Measurements from ENCODE around the gene BARD1. TPM values are rescaled to one million over a fixed set of nuclear protein-coding genes. Genes with fewer than 3 reads are reported as not detected.

BARD1 gene
- total and polyA plus RNA-seq, 2 of the 13 experiments (the other 11 are each of a cell fraction or from before 2014, with no cell fraction given), result 5.3 to 30.4 TPM

DNA sequence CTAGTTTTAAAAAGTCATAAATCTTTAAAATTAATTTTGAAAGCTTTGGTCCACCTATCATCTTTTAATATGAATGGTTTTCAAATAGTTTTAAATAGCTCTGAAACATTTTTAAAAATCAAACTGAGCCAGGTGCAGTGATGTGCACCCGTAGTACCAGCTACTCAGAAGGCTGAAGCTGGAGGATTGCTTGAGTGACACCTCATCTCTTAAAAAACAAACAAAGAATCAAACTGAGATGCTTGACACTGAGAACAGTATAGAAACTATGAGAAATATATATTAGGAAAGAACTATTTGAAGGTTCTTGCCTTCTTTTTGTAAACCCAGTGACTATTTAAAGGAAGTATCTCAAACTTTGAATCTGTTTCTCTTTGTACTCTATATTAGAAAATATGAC lies 67.4 kb downstream of the BARD1 start (continued):
- TF ChIP-seq, protein P1, sequence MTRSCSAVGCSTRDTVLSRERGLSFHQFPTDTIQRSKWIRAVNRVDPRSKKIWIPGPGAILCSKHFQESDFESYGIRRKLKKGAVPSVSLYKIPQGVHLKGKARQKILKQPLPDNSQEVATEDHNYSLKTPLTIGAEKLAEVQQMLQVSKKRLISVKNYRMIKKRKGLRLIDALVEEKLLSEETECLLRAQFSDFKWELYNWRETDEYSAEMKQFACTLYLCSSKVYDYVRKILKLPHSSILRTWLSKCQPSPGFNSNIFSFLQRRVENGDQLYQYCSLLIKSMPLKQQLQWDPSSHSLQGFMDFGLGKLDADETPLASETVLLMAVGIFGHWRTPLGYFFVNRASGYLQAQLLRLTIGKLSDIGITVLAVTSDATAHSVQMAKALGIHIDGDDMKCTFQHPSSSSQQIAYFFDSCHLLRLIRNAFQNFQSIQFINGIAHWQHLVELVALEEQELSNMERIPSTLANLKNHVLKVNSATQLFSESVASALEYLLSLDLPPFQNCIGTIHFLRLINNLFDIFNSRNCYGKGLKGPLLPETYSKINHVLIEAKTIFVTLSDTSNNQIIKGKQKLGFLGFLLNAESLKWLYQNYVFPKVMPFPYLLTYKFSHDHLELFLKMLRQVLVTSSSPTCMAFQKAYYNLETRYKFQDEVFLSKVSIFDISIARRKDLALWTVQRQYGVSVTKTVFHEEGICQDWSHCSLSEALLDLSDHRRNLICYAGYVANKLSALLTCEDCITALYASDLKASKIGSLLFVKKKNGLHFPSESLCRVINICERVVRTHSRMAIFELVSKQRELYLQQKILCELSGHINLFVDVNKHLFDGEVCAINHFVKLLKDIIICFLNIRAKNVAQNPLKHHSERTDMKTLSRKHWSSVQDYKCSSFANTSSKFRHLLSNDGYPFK (CRISPR knock-in tag; IDR thresholded peaks at IDR 0.05; ENCODE audit: borderline replicate concordance), result no peak
- no peak for TF ChIP-seq FOXJ3 (CRISPR knock-in tag; IDR thresholded peaks at IDR 0.05; ENCODE audit: borderline replicate concordance)

DNA sequence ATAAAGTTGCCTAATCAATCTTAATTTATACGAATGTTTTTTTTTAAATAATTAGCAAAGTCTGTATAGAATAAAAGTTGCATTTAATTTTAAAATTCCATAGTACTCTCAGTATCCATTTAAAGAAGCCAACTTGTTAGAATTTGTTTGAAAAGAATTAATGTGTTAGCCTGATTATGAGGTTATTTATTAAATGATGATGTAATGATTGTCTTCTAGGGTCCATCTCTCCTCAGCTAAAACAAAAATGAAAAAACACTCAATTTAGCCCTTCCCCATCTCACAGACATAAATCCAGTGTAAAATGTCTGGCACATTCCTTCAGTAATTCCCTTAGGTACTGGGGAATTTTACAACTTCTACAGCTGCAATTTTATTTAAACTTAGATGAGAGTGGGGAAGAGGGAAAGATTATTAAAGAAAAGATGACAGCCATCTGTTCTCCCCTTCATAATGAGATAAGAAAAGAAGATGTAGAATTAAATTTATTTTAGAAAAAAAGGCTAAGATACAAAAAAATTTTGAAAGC lies 68.6 kb downstream of the BARD1 start:
- Histone ChIP-seq H3K79me2 (ENCODE audit: insufficient read depth, low read length) (no peaks in the 10 kb centered on the region), H3K4me1 (ENCODE audit: insufficient read depth, low read length) (no peaks in the 10 kb centered on the region), H3K4me2 (ENCODE audit: low read depth, low read length) (no peak overlapping the region), H3K36me3 (replicated peaks in 1 of 2; ENCODE audit: control insufficient read depth in 1 of 2, insufficient read depth in 2 of 2, low read length in 2 of 2) (peaks cover 2 to 17% of the 10 kb centered on the region in 2 experiments; a peak in 2 of 5 replicates), H3K27me3 (ENCODE audit: control insufficient read depth in 1 of 2, insufficient read depth in 2 of 2, low read length in 2 of 2) (no peaks in the 10 kb centered on the region), H3K9me3 (ENCODE audit: low read length) (no peaks in the 10 kb centered on the region), H4K20me1 (ENCODE audit: insufficient read depth, low read length) (no peaks in the 10 kb centered on the region), H3K27ac (ENCODE audit: extremely low read length, insufficient read depth, low read length) (no peak overlapping the region), H3K4me3 (replicated peaks in 1 of 3; ENCODE audit: insufficient read depth in 1 of 3, low read depth in 2 of 3, low read length in 3 of 3) (no peak overlapping the region), H3K9ac (ENCODE audit: insufficient read depth, low read depth, low read length) (no peak overlapping the region), H2AFZ (ENCODE audit: low read length) (no peak overlapping the region)
- POLR2A ChIA-PET, result no interaction called here
- in situ Hi-C loops (cut with HindIII; ENCODE audit: extremely low pct_ligation_motif_present, low pct_unique_long_range_greater_than_20kb), result no loop called here
- 100% methylated on average over 1 of the region's 1 CpG for WGBS (ENCODE audit: low lambda C conversion rate)
- CTCF ChIA-PET (ENCODE audit: low intra/inter-chr PET ratio, low total read pairs), result no interaction called here
- no TSS peak for BruUV-seq (replicated peaks)
- DNase-seq (ENCODE audit: low spot score) (no peak), ATAC-seq (no peak), FAIRE-seq (no peak)
- TF ChIP-seq, protein P2, sequence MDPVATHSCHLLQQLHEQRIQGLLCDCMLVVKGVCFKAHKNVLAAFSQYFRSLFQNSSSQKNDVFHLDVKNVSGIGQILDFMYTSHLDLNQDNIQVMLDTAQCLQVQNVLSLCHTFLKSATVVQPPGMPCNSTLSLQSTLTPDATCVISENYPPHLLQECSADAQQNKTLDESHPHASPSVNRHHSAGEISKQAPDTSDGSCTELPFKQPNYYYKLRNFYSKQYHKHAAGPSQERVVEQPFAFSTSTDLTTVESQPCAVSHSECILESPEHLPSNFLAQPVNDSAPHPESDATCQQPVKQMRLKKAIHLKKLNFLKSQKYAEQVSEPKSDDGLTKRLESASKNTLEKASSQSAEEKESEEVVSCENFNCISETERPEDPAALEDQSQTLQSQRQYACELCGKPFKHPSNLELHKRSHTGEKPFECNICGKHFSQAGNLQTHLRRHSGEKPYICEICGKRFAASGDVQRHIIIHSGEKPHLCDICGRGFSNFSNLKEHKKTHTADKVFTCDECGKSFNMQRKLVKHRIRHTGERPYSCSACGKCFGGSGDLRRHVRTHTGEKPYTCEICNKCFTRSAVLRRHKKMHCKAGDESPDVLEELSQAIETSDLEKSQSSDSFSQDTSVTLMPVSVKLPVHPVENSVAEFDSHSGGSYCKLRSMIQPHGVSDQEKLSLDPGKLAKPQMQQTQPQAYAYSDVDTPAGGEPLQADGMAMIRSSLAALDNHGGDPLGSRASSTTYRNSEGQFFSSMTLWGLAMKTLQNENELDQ (CRISPR knock-in tag; IDR thresholded peaks at IDR 0.05; ENCODE audit: borderline replicate concordance), result no peak
- peak; percentile 89 for TF ChIP-seq ATF7 (IDR thresholded peaks at IDR 0.05)
- no peak for TF ChIP-seq ATF7 (CRISPR knock-in tag; IDR thresholded peaks at IDR 0.05)
- no peak for TF ChIP-seq ZNF451 (CRISPR knock-in tag; IDR thresholded peaks at IDR 0.05)
- intact Hi-C loops (cut with micrococcal nuclease; ENCODE audit: unreplicated experiment), result no loop called here
